GM12801 (cell line): ENCODE measurements around the gene XPR1.

ENCODE experiments used
- TF ChIP-seq, protein P1 (sequence below): IDR thresholded peaks from one replicate; pipeline ENCODE4 v1.5.1; 2011; ENCODE audit warnings: control low read depth; ENCODE audit not compliant: insufficient read length; ENCODE audit errors: extremely low read depth

Gene XPR1

DNA sequence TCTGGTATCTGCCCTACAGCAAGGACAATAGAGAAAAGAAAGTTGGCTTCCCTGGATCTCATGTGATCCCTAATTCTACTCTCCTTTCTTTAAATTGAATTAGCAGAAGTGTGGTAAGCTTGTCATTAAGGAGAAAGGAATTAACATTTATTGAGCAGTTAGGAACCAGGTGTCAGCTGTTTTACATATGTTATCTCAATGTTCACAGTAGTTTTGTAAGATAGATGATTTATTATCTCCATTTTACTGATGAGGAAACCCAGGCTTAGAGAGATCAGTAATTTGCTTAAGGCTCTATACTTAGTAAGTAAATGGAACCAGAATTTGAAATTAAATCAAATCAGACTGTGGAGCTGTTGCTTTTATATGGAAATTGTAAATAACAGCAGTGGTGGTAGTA lies 8.0 kb downstream of the XPR1 start:
- TF ChIP-seq, protein P1, sequence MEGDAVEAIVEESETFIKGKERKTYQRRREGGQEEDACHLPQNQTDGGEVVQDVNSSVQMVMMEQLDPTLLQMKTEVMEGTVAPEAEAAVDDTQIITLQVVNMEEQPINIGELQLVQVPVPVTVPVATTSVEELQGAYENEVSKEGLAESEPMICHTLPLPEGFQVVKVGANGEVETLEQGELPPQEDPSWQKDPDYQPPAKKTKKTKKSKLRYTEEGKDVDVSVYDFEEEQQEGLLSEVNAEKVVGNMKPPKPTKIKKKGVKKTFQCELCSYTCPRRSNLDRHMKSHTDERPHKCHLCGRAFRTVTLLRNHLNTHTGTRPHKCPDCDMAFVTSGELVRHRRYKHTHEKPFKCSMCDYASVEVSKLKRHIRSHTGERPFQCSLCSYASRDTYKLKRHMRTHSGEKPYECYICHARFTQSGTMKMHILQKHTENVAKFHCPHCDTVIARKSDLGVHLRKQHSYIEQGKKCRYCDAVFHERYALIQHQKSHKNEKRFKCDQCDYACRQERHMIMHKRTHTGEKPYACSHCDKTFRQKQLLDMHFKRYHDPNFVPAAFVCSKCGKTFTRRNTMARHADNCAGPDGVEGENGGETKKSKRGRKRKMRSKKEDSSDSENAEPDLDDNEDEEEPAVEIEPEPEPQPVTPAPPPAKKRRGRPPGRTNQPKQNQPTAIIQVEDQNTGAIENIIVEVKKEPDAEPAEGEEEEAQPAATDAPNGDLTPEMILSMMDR: no peak

DNA sequence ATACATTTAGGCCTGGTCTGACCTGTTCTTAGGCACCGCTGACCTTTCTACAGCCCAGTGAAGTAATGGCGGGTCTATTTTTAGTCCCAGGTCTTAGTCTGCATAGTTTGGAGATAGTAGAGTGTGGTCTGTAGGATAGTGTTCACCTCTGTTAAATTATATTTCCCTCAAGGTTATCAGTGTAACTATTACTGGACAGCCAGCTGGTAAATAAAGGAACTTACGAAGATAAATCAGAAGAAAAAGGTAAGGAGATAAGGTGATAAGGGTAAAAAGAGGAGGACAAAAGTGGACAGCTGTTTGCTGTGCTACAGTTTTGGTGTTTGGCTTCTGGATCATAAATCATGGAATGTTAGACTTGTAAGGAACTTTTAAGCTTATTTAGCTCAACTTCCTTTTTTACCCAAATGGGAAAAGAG lies 8.7 kb downstream of the XPR1 start:
- TF ChIP-seq, protein P1: no peak

DNA sequence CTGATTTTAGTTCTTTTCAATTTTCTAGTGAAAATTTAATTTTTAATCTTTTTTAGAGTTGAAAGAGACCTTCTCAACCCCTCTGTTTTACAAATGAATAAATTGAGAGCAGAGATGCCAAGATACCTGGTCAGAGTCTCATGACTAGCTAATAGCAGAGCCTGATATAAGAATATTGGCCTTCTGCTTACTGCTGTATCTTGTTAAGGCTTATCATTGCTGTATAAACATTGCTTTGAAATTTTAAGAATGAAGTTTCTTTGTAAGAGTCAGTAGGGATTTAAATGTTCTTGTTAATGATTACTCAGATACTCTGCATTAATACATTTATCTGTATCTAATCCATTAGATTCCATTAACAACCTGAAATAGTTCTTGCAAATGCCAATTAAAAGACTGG lies 9.8 kb downstream of the XPR1 start:
- TF ChIP-seq, protein P1: no peak

DNA sequence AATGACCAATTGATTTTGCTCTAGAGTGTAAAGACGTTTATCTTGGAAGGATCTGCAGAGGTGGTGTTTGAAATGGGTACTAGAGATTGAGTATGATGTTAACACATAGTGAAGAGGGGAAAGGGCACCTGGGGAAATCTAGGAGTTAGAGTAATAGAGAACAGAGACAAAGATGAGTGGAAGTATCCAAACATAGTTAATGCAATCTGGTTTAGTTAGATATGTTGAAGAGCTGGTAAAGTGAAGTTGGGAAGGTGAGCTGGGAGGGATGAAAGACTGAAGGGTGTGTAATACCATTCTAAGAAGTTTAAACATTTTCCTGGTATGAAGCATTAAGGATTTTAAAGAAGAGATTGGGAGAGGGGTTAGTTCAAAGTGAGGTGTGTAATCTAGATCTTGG lies 11.0 kb downstream of the XPR1 start:
- TF ChIP-seq, protein P1: no peak

DNA sequence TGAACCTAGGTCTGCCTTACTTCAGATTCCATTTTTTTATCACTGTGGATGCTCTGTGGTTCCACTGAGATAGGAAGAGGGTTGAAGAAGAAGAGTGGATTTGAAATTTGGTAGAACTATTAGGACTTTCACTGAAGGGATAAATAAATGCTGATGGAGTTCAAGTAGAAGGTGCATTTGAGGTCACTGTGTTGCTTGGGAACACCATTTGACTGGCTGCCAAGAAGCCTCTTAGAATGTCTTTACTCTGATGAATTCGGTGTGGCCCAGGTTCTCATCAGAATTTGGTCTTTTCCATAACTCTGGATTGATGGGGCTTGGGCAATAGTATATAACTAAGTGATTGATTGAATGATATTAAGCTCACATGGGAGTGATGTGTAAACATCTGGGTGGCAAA lies 11.9 kb downstream of the XPR1 start:
- TF ChIP-seq, protein P1: no peak

DNA sequence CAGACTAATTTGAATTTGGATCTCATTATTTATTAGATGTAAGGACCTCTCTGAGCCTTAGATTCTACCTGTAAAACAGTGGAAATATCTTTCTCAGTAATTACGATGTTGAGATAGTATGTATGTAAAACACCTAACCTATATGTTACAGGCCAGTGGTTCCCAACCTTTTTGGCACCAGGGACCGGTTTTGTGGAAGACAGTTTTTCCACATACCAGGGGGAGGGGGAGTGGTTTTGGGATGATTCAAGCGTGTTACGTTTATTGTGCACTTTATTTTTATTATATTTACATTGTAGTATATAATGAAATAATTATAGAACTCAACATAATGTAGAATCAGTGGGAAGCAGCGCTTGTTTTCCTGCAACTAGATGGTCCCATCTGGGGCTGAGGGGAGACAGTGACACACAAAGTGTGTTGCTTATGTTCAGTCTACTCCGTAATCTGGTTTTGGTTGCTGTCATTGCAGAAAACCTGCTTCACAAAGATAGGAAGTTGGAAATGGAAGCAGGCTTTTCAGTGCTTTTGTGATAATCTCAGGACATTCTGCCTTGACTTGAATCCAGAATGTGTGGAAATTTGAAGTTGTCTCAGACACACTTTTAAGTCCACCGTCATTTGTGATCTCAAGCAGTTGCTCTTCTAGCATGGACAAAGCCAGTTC lies 12.8 kb downstream of the XPR1 start:
- TF ChIP-seq, protein P1: no peak

DNA sequence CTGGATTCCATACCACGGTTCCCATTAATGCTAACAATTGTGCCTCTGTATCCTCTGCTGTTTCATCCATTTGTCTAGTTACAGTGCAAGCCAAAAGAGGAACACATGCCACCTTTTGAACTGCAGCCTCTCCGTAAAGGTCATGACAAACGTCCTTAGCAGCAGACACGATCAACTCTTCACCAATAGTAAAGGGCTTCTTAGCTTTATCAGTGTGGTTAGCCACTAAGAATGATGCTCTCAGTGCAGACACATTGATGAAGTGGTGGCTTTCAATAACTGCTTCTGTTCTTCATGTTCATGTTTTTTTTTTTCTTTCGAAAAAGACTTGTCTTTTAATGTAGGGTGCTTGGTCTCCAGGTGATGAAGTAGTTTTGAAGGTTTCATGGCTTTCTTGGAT lies 14.3 kb downstream of the XPR1 start:
- TF ChIP-seq, protein P1: no peak
